ENCODE data around the gene SEMA5A. TPM values are rescaled to one million over a fixed set of nuclear protein-coding genes. Genes with fewer than 3 reads are reported as not detected.

SEMA5A gene
- total RNA-seq, 1 donor from 2014 or later, result 0.51 TPM

DNA sequence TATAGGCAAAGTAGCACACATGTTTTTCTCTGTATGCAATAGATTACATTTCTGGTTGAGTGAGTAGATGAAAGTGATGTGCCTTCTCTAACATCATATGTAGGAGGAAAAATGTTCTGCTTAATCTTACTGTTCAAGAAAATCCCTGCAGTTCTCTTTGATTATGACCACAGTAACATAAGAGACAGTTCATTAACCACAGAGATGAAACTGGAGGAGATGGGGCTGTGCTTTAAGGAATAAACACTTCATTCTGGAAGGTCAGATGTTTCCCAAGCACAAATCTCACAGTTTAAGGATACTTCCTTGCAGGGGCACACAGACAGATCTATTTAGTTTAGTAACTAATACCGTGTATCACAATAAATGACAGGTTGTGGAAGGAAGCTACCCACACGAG lies 150.2 kb downstream of the SEMA5A start:
- no peak overlapping the region for H3K4me3 Mint-ChIP-seq (ENCODE audit: unreplicated experiment)
- H3K4me1 Mint-ChIP-seq (ENCODE audit: low read depth, unreplicated experiment), result no peaks in the 10 kb centered on the region
- H3K27me3 Mint-ChIP-seq (ENCODE audit: unreplicated experiment), result peaks cover 2% of the 10 kb centered on the region
- no peak overlapping the region for H3K27ac Mint-ChIP-seq (ENCODE audit: unreplicated experiment)
- no peaks in the 10 kb centered on the region for H3K9me3 Mint-ChIP-seq (ENCODE audit: unreplicated experiment)
- TF ChIP-seq, protein P1, sequence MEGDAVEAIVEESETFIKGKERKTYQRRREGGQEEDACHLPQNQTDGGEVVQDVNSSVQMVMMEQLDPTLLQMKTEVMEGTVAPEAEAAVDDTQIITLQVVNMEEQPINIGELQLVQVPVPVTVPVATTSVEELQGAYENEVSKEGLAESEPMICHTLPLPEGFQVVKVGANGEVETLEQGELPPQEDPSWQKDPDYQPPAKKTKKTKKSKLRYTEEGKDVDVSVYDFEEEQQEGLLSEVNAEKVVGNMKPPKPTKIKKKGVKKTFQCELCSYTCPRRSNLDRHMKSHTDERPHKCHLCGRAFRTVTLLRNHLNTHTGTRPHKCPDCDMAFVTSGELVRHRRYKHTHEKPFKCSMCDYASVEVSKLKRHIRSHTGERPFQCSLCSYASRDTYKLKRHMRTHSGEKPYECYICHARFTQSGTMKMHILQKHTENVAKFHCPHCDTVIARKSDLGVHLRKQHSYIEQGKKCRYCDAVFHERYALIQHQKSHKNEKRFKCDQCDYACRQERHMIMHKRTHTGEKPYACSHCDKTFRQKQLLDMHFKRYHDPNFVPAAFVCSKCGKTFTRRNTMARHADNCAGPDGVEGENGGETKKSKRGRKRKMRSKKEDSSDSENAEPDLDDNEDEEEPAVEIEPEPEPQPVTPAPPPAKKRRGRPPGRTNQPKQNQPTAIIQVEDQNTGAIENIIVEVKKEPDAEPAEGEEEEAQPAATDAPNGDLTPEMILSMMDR (IDR thresholded peaks at IDR 0.05; ENCODE audit: partially characterized antibody, unreplicated experiment), result no peak
- H3K36me3 Mint-ChIP-seq (ENCODE audit: unreplicated experiment), result no peaks in the 10 kb centered on the region
- DNase-seq, result no peak

DNA sequence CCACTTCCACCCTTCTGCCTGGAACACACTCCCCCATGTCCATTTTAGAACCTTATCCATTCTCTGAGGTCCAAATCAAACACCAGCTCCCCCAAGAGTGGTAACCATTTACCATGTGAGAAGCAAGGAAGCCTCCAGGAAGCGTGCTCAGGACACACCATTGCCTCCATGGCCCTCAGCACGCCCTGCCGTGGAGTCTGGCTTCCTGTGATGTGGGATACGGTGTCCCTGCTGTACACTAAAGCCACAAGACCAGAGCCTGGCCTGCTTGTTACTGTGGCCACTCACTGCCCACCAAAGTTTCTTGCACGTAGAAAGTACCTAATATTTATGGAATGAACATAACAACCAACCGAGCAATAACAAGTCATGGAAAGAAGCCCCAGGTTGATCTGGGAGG lies 151.7 kb downstream of the SEMA5A start:
- Mint-ChIP-seq H3K36me3 (ENCODE audit: unreplicated experiment) (no peaks in the 10 kb centered on the region), H3K4me1 (ENCODE audit: low read depth, unreplicated experiment) (no peaks in the 10 kb centered on the region)

DNA sequence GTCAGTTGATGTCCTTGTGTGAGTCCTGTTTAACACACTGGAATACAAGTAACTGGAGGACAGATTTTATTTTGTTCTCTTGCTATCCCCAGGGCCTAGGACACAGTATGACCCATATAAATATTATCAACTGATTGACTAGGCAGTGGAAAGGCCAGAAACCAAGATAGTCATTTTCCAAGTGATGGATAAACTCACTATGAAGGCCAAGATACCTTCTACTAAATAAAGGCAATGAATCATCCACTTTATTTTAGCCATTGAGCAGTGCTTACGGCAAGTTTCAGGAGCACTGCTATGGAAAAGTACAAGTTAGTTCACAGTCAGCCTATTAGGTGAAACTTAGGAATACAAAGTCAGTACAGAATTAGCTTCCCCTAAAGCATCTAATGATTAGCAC lies 153.2 kb downstream of the SEMA5A start:
- Mint-ChIP-seq H3K9me3 (ENCODE audit: unreplicated experiment) (no peaks in the 10 kb centered on the region), H3K27ac (ENCODE audit: unreplicated experiment) (no peak overlapping the region), H3K4me3 (ENCODE audit: unreplicated experiment) (no peak overlapping the region), H3K36me3 (ENCODE audit: unreplicated experiment) (no peaks in the 10 kb centered on the region), H3K4me1 (ENCODE audit: low read depth, unreplicated experiment) (no peaks in the 10 kb centered on the region), H3K27me3 (ENCODE audit: unreplicated experiment) (peaks cover 2% of the 10 kb centered on the region)
- TF ChIP-seq, protein P1 (IDR thresholded peaks at IDR 0.05; ENCODE audit: partially characterized antibody, unreplicated experiment), result no peak
- DNase-seq, result no peak

More for the DNA sequence above, 151.7 kb downstream of the SEMA5A start:
- no peak for DNase-seq
- no peak overlapping the region for H3K27ac Mint-ChIP-seq (ENCODE audit: unreplicated experiment)
- TF ChIP-seq, protein P1 (IDR thresholded peaks at IDR 0.05; ENCODE audit: partially characterized antibody, unreplicated experiment), result no peak
- H3K4me3 Mint-ChIP-seq (ENCODE audit: unreplicated experiment), result no peak overlapping the region
- H3K27me3 Mint-ChIP-seq (ENCODE audit: unreplicated experiment), result peaks cover 2% of the 10 kb centered on the region
- H3K9me3 Mint-ChIP-seq (ENCODE audit: unreplicated experiment), result no peaks in the 10 kb centered on the region

DNA sequence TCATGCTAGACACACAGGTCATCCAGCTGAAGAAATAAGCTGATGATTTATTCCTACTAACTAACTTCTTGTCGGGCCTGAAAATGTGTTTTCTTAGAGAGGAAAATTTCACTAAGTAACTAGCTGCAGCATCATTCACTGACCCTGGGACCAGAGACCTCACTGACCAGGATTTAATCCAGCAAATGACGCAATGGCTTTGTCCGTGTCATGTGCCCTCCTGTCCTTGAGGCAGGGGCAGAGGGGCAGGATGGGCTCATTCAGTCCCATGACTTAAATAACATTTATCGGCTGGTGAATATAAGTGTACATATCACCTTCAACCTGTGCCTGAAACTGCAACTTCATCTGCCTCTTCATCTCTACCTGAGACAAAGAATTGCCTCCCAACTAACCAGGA lies 154.8 kb downstream of the SEMA5A start:
- Mint-ChIP-seq H3K36me3 (ENCODE audit: unreplicated experiment) (no peaks in the 10 kb centered on the region), H3K4me1 (ENCODE audit: low read depth, unreplicated experiment) (no peaks in the 10 kb centered on the region), H3K27ac (ENCODE audit: unreplicated experiment) (no peak overlapping the region), H3K27me3 (ENCODE audit: unreplicated experiment) (peaks cover 2% of the 10 kb centered on the region), H3K9me3 (ENCODE audit: unreplicated experiment) (no peaks in the 10 kb centered on the region), H3K4me3 (ENCODE audit: unreplicated experiment) (no peak overlapping the region)
- TF ChIP-seq, protein P1 (IDR thresholded peaks at IDR 0.05; ENCODE audit: partially characterized antibody, unreplicated experiment), result no peak
- DNase-seq, result no peak

DNA sequence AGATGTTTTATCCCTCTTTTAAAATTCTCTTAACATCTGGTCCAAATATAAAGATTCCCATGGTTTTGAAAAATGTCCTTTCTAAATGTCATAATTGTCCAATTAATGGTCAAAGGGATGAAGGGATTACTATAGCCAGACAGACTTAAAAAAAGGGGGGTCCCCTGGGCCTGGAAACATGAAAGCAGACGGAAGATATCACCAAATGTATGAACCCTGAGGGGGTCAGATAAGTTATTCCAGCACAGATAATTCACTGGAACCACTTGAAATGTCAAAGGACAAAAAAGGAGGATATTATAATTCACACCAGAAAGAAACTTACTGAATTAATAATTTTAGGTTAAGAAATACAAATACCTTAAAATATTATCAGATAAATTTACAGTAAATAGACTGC lies 155.8 kb downstream of the SEMA5A start:
- TF ChIP-seq, protein P1 (IDR thresholded peaks at IDR 0.05; ENCODE audit: partially characterized antibody, unreplicated experiment), result no peak

More for the DNA sequence above, 155.8 kb downstream of the SEMA5A start:
- no peaks in the 10 kb centered on the region for H3K4me1 Mint-ChIP-seq (ENCODE audit: low read depth, unreplicated experiment)
- no peaks in the 10 kb centered on the region for H3K9me3 Mint-ChIP-seq (ENCODE audit: unreplicated experiment)
- no peak overlapping the region for H3K4me3 Mint-ChIP-seq (ENCODE audit: unreplicated experiment)
- H3K27me3 Mint-ChIP-seq (ENCODE audit: unreplicated experiment), result peaks cover 2% of the 10 kb centered on the region
- H3K36me3 Mint-ChIP-seq (ENCODE audit: unreplicated experiment), result no peaks in the 10 kb centered on the region
- DNase-seq, result no peak
- H3K27ac Mint-ChIP-seq (ENCODE audit: unreplicated experiment), result no peak overlapping the region
